Mesothelial cell of epicardium (in vitro differentiated cells): ENCODE measurements around the gene PLEKHA7. TPM values are rescaled to one million over a fixed set of nuclear protein-coding genes. Genes with fewer than 3 reads are reported as not detected.

Experiments used
- DNase-seq, 2 experiments: peaks; one replicate each; pipeline ENCODE4 v3.0.0; 2021; ENCODE audit warnings: low spot score in 2 of 2; ENCODE audit not compliant: unreplicated experiment in 2 of 2
- H3K27ac Mint-ChIP-seq: 2 replicates; pipeline ENCODE4 v1.8.0; 2021; ENCODE audit warnings: mixed read lengths
- H3K27me3 Mint-ChIP-seq: 2 replicates; pipeline ENCODE4 v1.8.0; 2021; ENCODE audit warnings: low read depth, mixed read lengths
- H3K36me3 Mint-ChIP-seq: 2 replicates; pipeline ENCODE4 v1.8.0; 2021; ENCODE audit warnings: mixed read lengths
- H3K4me1 Mint-ChIP-seq: 2 replicates; pipeline ENCODE4 v1.8.0; 2021; ENCODE audit warnings: mixed read lengths
- H3K4me3 Mint-ChIP-seq: 2 replicates; pipeline ENCODE4 v1.8.0; 2021; ENCODE audit warnings: mild to moderate bottlenecking, moderate library complexity, mixed read lengths
- H3K9me3 Mint-ChIP-seq: 2 replicates; pipeline ENCODE4 v1.8.0; 2021; ENCODE audit warnings: mixed read lengths
- total RNA-seq: library from RNA; stranded (reverse); gene quantifications from 3 replicates; pipeline ENCODE4 v1.2.1, GENCODE V29; 2021
- TF ChIP-seq, protein P1 (sequence below): fragments of 200-600 bp; sonication (generic); IDR thresholded peaks from one replicate; pipeline ENCODE4 v1.5.0; 2021; ENCODE audit warnings: antibody characterized with exemption; ENCODE audit not compliant: unreplicated experiment

PLEKHA7 gene
- total RNA-seq, 1 donor from 2014 or later = 30.5 TPM

DNA sequence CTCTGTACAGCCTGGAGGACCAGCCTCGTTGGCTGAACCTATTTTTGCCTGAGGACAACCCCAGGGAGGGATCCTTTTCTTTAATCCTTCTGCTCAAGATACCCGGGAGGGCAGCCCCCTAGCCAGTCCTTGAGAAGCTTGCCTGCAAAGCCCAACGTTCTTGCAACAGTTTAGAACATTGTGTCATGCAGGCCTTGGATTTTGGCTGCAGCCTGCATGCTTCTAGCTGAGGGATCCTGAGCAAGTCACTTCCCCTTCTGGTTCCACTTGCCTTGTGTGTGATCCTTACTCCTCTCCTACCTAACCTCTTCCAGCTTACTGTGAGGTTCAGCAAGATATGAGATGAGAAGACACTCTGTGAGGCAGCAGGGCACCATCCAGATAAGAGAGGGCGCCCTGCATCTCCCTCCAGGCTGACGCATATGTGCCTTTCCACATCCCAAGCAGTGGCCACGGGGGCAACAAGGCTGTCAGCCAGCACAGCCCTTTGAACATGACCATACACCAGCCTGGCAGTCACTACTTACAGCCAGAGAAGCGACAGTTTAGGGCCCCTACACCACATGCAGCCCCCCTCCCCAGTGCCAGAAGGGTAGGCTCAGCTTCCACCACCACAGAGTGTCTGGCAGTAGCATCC is 199.7 kb downstream of the PLEKHA7 start:
- peaks cover 2% of the 10 kb centered on the region for H3K36me3 Mint-ChIP-seq
- no peak for DNase-seq
- H3K27ac Mint-ChIP-seq = no peak overlapping the region
- no peaks in the 10 kb centered on the region for H3K27me3 Mint-ChIP-seq
- TF ChIP-seq, protein P1, sequence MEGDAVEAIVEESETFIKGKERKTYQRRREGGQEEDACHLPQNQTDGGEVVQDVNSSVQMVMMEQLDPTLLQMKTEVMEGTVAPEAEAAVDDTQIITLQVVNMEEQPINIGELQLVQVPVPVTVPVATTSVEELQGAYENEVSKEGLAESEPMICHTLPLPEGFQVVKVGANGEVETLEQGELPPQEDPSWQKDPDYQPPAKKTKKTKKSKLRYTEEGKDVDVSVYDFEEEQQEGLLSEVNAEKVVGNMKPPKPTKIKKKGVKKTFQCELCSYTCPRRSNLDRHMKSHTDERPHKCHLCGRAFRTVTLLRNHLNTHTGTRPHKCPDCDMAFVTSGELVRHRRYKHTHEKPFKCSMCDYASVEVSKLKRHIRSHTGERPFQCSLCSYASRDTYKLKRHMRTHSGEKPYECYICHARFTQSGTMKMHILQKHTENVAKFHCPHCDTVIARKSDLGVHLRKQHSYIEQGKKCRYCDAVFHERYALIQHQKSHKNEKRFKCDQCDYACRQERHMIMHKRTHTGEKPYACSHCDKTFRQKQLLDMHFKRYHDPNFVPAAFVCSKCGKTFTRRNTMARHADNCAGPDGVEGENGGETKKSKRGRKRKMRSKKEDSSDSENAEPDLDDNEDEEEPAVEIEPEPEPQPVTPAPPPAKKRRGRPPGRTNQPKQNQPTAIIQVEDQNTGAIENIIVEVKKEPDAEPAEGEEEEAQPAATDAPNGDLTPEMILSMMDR = no peak
- H3K4me1 Mint-ChIP-seq = peaks cover 3% of the 10 kb centered on the region
- no peaks in the 10 kb centered on the region for H3K9me3 Mint-ChIP-seq
- no peak overlapping the region for H3K4me3 Mint-ChIP-seq

DNA sequence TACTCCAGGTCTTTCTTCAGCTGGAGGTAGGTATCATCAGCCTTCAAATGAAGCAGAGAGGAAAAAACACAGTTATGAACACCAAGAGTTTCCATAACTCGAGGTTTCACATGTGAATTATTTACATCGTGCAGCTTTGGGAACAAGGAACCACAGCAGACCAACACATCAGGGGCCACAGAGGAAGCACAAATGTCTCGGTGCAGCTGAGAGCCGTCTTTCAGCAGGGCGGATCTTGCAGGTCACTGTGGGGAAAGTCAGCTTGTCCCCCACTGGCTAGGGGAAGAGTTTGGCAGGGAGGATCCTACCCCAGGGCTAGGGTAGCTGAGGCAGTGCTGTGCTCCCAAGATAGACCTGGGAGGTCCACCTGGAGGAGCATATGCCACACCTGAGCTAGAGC is 201.1 kb downstream of the PLEKHA7 start:
- TF ChIP-seq, protein P1 = no peak
- Mint-ChIP-seq H3K27me3 (no peaks in the 10 kb centered on the region), H3K9me3 (no peaks in the 10 kb centered on the region), H3K36me3 (peaks cover 2% of the 10 kb centered on the region), H3K27ac (no peak overlapping the region), H3K4me1 (no peaks in the 10 kb centered on the region), H3K4me3 (no peak overlapping the region)
- DNase-seq = no peak

DNA sequence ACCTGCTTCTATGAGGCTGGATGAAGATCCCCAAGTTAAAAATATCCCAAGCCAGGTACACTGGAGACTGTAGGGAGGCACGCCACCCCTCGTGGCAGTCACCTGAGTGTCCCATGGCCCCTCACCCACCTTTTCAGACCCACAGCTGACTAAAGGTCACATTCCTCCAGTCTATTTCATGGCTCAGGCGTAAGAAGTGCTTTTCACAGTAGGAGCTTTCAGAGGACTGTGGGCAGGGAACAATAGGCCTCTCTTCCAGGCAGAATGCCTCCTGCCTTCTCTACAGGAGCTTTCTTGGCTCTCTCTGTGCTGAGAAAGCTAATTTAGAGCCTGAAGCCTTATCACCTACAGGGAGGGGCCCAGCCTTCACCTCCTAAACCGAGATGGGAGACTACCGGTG is 201.9 kb downstream of the PLEKHA7 start:
- peaks cover 2% of the 10 kb centered on the region for H3K36me3 Mint-ChIP-seq
- H3K4me1 Mint-ChIP-seq = peaks cover 3% of the 10 kb centered on the region
- H3K9me3 Mint-ChIP-seq = no peaks in the 10 kb centered on the region
- H3K27ac Mint-ChIP-seq = no peak overlapping the region
- DNase-seq = no peak
- H3K27me3 Mint-ChIP-seq = no peaks in the 10 kb centered on the region
- no peak overlapping the region for H3K4me3 Mint-ChIP-seq
- TF ChIP-seq, protein P1 = no peak

DNA sequence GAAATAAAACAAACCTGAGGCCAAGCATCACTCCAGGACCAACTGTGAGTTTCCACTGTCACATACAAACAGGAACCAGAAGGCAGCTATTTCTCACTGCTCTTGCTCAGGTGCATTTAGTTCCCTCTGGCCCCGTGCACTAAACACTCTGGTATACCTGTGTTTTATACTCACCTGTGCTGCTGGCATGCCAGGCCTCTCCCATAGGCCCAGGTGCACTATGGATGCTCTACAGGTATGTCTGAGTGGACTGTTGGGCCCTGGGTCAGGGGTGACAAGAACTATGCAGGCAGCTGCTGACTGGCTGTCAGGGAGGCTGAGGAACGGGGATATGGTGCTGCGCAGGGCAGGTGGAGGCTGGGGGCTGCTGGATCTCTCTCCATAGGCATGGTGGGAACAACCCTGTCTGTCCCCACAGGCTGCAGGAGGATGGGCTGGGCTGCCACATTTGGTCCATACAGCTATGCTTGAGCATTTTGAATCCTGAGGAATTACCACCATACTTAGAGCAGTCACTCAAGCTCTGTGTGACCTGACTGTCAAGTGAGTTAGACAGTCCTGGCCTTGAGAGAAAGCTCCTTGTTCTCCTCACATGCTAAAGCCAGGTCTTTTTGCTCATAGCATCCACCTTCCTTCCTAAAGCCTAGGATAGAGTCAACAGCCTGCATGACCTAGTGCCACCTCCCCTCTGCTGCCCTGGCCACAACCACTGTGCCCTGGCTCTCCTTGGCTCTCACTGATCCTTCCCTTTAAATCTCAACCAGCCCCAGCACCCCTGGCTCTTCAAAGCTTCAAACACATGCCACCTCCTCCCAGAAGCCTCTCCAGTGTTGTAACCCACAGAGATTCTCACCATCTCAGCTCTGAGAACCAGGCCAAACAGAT is 202.8 kb downstream of the PLEKHA7 start:
- TF ChIP-seq, protein P1 = no peak
- H3K4me1 Mint-ChIP-seq = peaks cover 12% of the 10 kb centered on the region
- H3K9me3 Mint-ChIP-seq = no peaks in the 10 kb centered on the region
- H3K36me3 Mint-ChIP-seq = peaks cover 2% of the 10 kb centered on the region
- H3K27me3 Mint-ChIP-seq = no peaks in the 10 kb centered on the region
- no peak overlapping the region for H3K4me3 Mint-ChIP-seq
- H3K27ac Mint-ChIP-seq = no peak overlapping the region
- DNase-seq = no peak

DNA sequence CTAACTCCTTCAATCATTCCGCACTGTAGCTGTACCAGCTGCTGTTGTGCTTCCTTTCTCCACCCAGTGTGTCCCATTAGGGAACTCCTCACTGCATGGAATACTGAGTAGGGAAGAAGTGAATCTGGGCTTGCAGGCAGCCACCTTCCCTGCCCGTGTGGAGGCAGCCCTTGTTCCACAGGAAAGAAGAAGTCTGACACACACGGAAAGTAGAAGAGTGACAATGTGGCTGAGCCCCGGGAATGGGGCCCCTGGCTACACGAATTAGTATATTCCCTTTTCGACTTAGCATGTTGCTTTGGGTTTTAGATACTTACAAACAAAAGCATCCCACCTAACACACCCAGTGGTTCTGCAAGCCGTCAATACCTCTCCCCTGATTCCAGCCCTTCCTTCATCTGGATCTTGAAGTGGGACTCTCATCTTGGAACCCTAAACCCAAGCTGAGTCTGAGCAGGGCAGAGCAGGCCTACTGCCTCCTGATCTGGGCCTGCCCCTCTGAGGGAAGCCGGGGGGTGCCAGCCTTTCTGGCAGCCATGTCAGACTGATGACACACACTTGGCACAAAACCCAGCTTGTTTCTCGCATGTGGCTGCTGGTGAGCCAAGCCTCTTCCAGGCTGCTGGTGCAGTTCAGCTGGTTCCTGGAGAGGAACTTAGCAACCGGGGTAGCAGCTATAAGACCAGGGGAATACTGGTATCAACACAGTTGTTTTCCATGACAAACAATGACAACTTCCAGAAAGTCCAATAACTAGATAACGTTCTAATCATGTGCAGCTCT is 204.1 kb downstream of the PLEKHA7 start:
- Mint-ChIP-seq H3K36me3 (no peaks in the 10 kb centered on the region), H3K4me3 (no peak overlapping the region)
- no peak for DNase-seq

More for the DNA sequence above, 204.1 kb downstream of the PLEKHA7 start:
- Mint-ChIP-seq H3K4me1 (peaks cover 18% of the 10 kb centered on the region), H3K27ac (no peak overlapping the region), H3K27me3 (no peaks in the 10 kb centered on the region), H3K9me3 (no peaks in the 10 kb centered on the region)
- TF ChIP-seq, protein P1 = no peak
